VCaP (cell line): ENCODE measurements around the gene SH3BP2.
A peak's percentile ranks its signal among the peaks of the same experiment; 100 is the strongest.

Source experiments
- H3K27ac ChIP-seq: fragments of 450-650 bp; 2 replicates; pipeline ENCODE4 v1.5.1; 2017
- CTCF ChIP-seq: fragments of 450-650 bp; conservative IDR thresholded peaks from 2 replicates; pipeline ENCODE4 v1.5.1; 2017; ENCODE audit warnings: mild to moderate bottlenecking, moderate library complexity

Gene SH3BP2

GRCh38 chr4:2792711-2793585, at the start of gene SH3BP2:
Gene SH3BP2, plus strand, starts transcription at chr4:2793085. Its CDS starts 27,533 bp downstream, at chr4:2820618.
- no peak within 1 kb of the TSS; the same call in 1 of the 2 replicates for H3K27ac ChIP-seq
- no peak for TF ChIP-seq CTCF

GRCh38 chr4:2743518-2744445, 49.1 kb upstream of the SH3BP2 start:
- TF ChIP-seq CTCF, result no peak
- no peak overlapping the region for H3K27ac ChIP-seq

GRCh38 chr4:2744576-2745270, 48.2 kb upstream of the SH3BP2 start:
- no peak for TF ChIP-seq CTCF
- H3K27ac ChIP-seq, result peak overlapping the region; percentile 50; the same call in 1 of the 2 replicates

GRCh38 chr4:2745516-2745915, 47.4 kb upstream of the SH3BP2 start:
- no peak for TF ChIP-seq CTCF
- peak overlapping the region; percentile 50 for H3K27ac ChIP-seq

- no peak for TF ChIP-seq CTCF
- H3K27ac ChIP-seq, result peak overlapping the region; percentile 50
Measured at GRCh38 chr4:2745981-2746806, 46.7 kb upstream of the SH3BP2 start.

GRCh38 chr4:2746891-2747695, 45.8 kb upstream of the SH3BP2 start:
- peak overlapping the region; percentile 50; the same call in 1 of the 2 replicates for H3K27ac ChIP-seq
- no peak for TF ChIP-seq CTCF
